Measurements from ENCODE around the gene ALKBH4. TPM values are rescaled to one million over a fixed set of nuclear protein-coding genes. Genes with fewer than 3 reads are reported as not detected.

The ALKBH4 gene
- total RNA-seq, 1 experiment from 2014 or later: 13.8 TPM

- BruUV-seq (replicated peaks): no TSS peak
- intact Hi-C loops (cut with micrococcal nuclease; ENCODE audit: unreplicated experiment): loop anchor here (10.0 kb wide), 1 partner anchor 168 kb away; the partner anchor contains the start of gene SH2B2
- Mint-ChIP-seq H3K4me1 (ENCODE audit: low read depth, unreplicated experiment) (no peaks in the 10 kb centered on the region), H3K27me3 (ENCODE audit: insufficient read depth, unreplicated experiment) (no peaks in the 10 kb centered on the region), H3K27ac (ENCODE audit: unreplicated experiment) (no peak overlapping the region), H3K4me3 (ENCODE audit: unreplicated experiment) (no peak overlapping the region), H3K9me3 (ENCODE audit: unreplicated experiment) (no peaks in the 10 kb centered on the region), H3K36me3 (ENCODE audit: insufficient read depth, unreplicated experiment) (peaks cover 4% of the 10 kb centered on the region)
- no peaks in the 10 kb centered on the region for H3K9me3 ChIP-seq
- H3K27me3 ChIP-seq (replicated peaks; ENCODE audit: control insufficient read depth, insufficient read depth, low read length): no peaks in the 10 kb centered on the region
- H3K36me3 ChIP-seq (ENCODE audit: control insufficient read depth, insufficient read depth, low read length): peaks cover 2% of the 10 kb centered on the region; the same call in 1 of the 2 replicates
- POLR2A ChIA-PET: no interaction called here
- H3K4me1 ChIP-seq: peaks cover 3% of the 10 kb centered on the region; the same call in 1 of the 2 replicates
- no peak overlapping the region for H3K4me3 ChIP-seq (ENCODE audit: low read depth, low read length)
- TF ChIP-seq CTCF (IDR thresholded peaks at IDR 0.05; ENCODE audit: insufficient read depth in 1 of 2, low read depth in 1 of 2, low read length in 1 of 2, severe bottlenecking in 1 of 2, unreplicated experiment in 1 of 2): no peak
- no peak for DNase-seq
- CTCF ChIA-PET: no interaction called here
Measured at GRCh38 chr7:102452451-102452850, 12.2 kb downstream of the ALKBH4 start.

- H3K4me1 Mint-ChIP-seq (ENCODE audit: low read depth, unreplicated experiment): no peaks in the 10 kb centered on the region
- H3K36me3 Mint-ChIP-seq (ENCODE audit: insufficient read depth, unreplicated experiment): peaks cover 4% of the 10 kb centered on the region
- intact Hi-C loops (cut with micrococcal nuclease; ENCODE audit: unreplicated experiment): loop anchor here (1.0 to 10.0 kb wide), 4 partner anchors 17 to 167 kb away; partner anchors contain the start of gene SH2B2
- CTCF ChIA-PET: no interaction called here
- TF ChIP-seq CTCF (IDR thresholded peaks at IDR 0.05; ENCODE audit: insufficient read depth in 1 of 2, low read depth in 1 of 2, low read length in 1 of 2, severe bottlenecking in 1 of 2, unreplicated experiment in 1 of 2): peak in 1 of 2 experiments; percentile 32
- peak; percentile 82 to 85 for DNase-seq
- POLR2A ChIA-PET: no interaction called here
- peak overlapping the region; percentile 54 for H3K4me3 Mint-ChIP-seq (ENCODE audit: unreplicated experiment)
- Histone ChIP-seq H3K4me3 (ENCODE audit: low read depth, low read length) (peak overlapping the region; percentile 9; the same call in 1 of the 2 replicates), H3K36me3 (ENCODE audit: control insufficient read depth, insufficient read depth, low read length) (no peaks in the 10 kb centered on the region), H3K4me1 (peaks cover 3% of the 10 kb centered on the region; the same call in 1 of the 2 replicates), H3K27me3 (replicated peaks; ENCODE audit: control insufficient read depth, insufficient read depth, low read length) (no peaks in the 10 kb centered on the region), H3K9me3 (no peaks in the 10 kb centered on the region)
- H3K9me3 Mint-ChIP-seq (ENCODE audit: unreplicated experiment): no peaks in the 10 kb centered on the region
- peak overlapping the region; percentile 53 for H3K27ac Mint-ChIP-seq (ENCODE audit: unreplicated experiment)
- BruUV-seq (replicated peaks): no TSS peak
- no peaks in the 10 kb centered on the region for H3K27me3 Mint-ChIP-seq (ENCODE audit: insufficient read depth, unreplicated experiment)
Measured at GRCh38 chr7:102451371-102452054, 13.2 kb downstream of the ALKBH4 start.

- Histone ChIP-seq H3K4me3 (ENCODE audit: low read depth, low read length) (no peak overlapping the region), H3K9me3 (no peaks in the 10 kb centered on the region), H3K4me1 (peaks cover 3% of the 10 kb centered on the region; the same call in 1 of the 2 replicates), H3K36me3 (ENCODE audit: control insufficient read depth, insufficient read depth, low read length) (no peaks in the 10 kb centered on the region), H3K27me3 (replicated peaks; ENCODE audit: control insufficient read depth, insufficient read depth, low read length) (no peaks in the 10 kb centered on the region)
- H3K27ac Mint-ChIP-seq (ENCODE audit: unreplicated experiment): peak overlapping the region; percentile 53
- H3K4me3 Mint-ChIP-seq (ENCODE audit: unreplicated experiment): no peak overlapping the region
- CTCF ChIA-PET: interaction anchor here (1.0 to 1.2 kb wide), 3 partner anchors 38 to 46 kb away, joined by 3 to 4 read pairs (median 3); no protein-coding TSS in a partner anchor
- peaks cover 4% of the 10 kb centered on the region for H3K36me3 Mint-ChIP-seq (ENCODE audit: insufficient read depth, unreplicated experiment)
- intact Hi-C loops (cut with micrococcal nuclease; ENCODE audit: unreplicated experiment): loop anchor here (2.0 to 10.0 kb wide), 3 partner anchors 15 to 165 kb away; partner anchors contain the start of gene SH2B2
- BruUV-seq (replicated peaks): no TSS peak
- no peaks in the 10 kb centered on the region for H3K4me1 Mint-ChIP-seq (ENCODE audit: low read depth, unreplicated experiment)
- POLR2A ChIA-PET: no interaction called here
- no peaks in the 10 kb centered on the region for H3K27me3 Mint-ChIP-seq (ENCODE audit: insufficient read depth, unreplicated experiment)
- DNase-seq: no peak
- H3K9me3 Mint-ChIP-seq (ENCODE audit: unreplicated experiment): no peaks in the 10 kb centered on the region
- peak in 1 of 2 experiments; percentile 4 for TF ChIP-seq CTCF (IDR thresholded peaks at IDR 0.05; ENCODE audit: insufficient read depth in 1 of 2, low read depth in 1 of 2, low read length in 1 of 2, severe bottlenecking in 1 of 2, unreplicated experiment in 1 of 2)
Measured at GRCh38 chr7:102450242-102450641, 14.4 kb downstream of the ALKBH4 start.

Data from Caco-2 (cell line).